HG02938 (cell line): ENCODE measurements around the gene AOAH.
"Not testable (repeated sequence)": the region's sequence is repeated elsewhere in the genome, so short reads cannot be mapped to it uniquely, and the experiment has no call there.

Experiments used
- ATAC-seq: cut with Tn5 transposase; IDR thresholded peaks from one replicate; pipeline ENCODE4 v1.9.1; 2021; ENCODE audit warnings: mild to moderate bottlenecking, moderate library complexity; ENCODE audit not compliant: unreplicated experiment

Gene AOAH

GRCh38 chr7:36475011-36475342 lies 249.3 kb downstream of the AOAH start:
- no peak for ATAC-seq

GRCh38 chr7:36474283-36475010 lies 249.8 kb downstream of the AOAH start:
- ATAC-seq, result no peak

DNA sequence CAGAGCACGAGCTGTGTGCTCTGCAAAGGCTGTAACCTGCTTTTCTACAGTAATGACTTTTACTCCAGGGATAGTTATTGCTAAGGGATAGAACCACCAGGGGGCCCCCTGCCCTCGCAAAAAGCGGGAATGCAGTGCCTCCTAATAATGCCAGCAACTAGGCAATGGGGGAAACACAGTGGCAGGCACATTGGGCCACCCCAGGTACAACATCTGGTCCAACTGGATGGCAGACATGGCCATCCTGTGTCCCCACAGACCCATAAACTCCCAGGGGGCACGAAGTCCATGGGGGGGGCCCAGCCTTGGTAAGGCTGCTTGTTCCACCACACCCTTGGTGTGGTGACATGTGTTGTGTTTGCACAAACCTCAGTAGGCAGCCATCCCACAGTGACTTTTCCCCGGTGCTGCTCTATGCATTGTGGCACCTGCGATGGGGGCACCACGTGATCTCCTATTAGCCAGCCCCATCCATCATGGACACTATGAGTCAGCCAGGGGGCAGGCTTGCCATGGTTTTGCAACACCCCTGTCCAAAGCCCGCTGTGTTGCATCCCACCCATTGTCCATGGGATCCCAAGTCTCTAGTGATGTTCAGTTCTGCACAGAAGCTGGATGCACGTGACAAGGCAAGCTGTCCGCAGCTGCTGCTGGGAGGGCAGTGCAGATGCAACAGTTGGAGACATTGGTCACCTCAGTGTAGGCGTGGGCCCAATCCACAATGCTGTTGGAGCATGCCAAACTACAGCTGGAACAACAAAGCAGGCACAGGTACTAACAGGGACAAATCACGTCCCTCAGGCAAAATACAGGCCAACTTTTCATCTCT lies 250.6 kb downstream of the AOAH start:
- no peak for ATAC-seq

GRCh38 chr7:36472141-36472729 lies 252.1 kb downstream of the AOAH start:
- no peak for ATAC-seq

DNA sequence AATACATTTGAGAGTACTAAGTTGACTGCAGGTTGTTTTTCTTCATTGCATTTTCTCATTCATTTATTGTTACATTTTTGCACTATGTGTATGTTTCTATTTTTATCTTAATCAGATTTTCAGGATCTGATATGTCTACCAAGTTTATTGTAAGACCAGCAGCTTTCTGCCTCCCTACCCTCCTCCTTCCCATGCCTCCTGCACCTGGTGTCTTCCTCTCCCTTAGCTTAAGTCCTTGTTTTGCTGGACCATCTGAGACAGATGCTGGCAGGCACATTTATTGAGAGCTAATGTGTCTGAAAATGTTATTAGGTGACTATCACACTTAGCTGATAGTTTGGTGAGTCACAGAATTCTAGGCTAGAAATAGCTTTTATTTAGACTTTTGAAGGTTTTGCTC lies 255.1 kb downstream of the AOAH start:
- no peak for ATAC-seq

GRCh38 chr7:36468370-36469101 lies 255.8 kb downstream of the AOAH start:
- ATAC-seq, result no peak

DNA sequence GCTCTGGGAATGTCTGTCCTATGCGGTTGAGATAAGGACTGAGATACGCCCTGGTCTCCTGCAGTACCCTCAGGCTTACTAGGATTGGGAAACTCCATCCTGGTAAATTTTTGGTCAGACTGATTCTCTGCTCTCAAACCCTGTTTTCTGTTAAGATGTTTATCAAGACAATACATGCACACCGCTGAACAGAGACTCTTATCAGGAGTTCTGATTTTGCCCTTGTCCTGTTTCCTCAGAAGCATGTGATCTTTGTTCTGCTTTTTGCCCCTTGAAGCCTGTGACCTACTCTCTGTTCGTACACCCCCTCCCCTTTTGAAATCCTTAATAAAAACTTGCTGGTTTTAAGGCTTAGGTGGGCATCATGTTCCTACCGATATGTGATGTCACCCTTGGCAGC lies 258.3 kb downstream of the AOAH start:
- not testable (repeated sequence) for ATAC-seq

DNA sequence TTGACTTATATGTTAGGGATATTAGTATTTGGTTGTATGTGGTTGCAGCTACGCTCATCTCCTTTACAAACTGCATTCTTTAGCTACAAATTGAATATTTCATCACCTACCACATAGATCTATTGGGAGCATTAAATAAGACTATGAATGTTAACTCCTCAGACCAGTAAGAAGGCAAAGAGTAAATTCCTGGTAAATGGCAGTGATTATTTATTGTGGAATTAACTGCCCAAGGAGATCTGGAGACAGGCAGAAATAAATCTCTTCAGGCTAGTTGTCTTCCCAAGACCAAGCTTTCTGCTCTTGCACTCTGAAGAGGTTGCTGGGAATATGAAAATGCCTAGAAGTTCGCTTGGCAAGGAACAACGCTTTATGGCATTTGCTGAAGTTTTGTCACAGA lies 260.0 kb downstream of the AOAH start:
- ATAC-seq, result no peak
